HG03045 (cell line): ENCODE results near the gene HBB.
A peak's percentile ranks its signal among the peaks of the same experiment; 100 is the strongest.

Source experiments
- ATAC-seq: cut with Tn5 transposase; IDR thresholded peaks from one replicate; pipeline ENCODE4 v1.9.1; 2021; ENCODE audit warnings: mild to moderate bottlenecking, moderate library complexity; ENCODE audit not compliant: unreplicated experiment

The HBB gene

GRCh38 chr11:5247472-5248192 lies 20.8 kb upstream of the HBB start:
- no peak for ATAC-seq

- no peak for ATAC-seq
Measured at GRCh38 chr11:5246772-5247471, 20.1 kb upstream of the HBB start.

- no peak for ATAC-seq
Measured at GRCh38 chr11:5245155-5245554, 18.3 kb upstream of the HBB start.

GRCh38 chr11:5243816-5244180 lies 16.9 kb upstream of the HBB start:
- ATAC-seq = no peak

- ATAC-seq = no peak
Measured at GRCh38 chr11:5242933-5243815, 16.3 kb upstream of the HBB start.

- ATAC-seq = no peak
Measured at GRCh38 chr11:5242208-5242607, 15.3 kb upstream of the HBB start.

GRCh38 chr11:5241458-5241857 lies 14.6 kb upstream of the HBB start:
- no peak for ATAC-seq

GRCh38 chr11:5240458-5240857 lies 13.6 kb upstream of the HBB start:
- no peak for ATAC-seq

GRCh38 chr11:5240056-5240455 lies 13.2 kb upstream of the HBB start:
- ATAC-seq = no peak

- ATAC-seq = no peak
Measured at GRCh38 chr11:5239046-5239445, 12.2 kb upstream of the HBB start.

GRCh38 chr11:5238486-5238885 lies 11.6 kb upstream of the HBB start:
- no peak for ATAC-seq

GRCh38 chr11:5237420-5237819 lies 10.5 kb upstream of the HBB start:
- ATAC-seq = no peak

GRCh38 chr11:5235364-5236095 lies 8.7 kb upstream of the HBB start:
- no peak for ATAC-seq

GRCh38 chr11:5234381-5234834 lies 7.5 kb upstream of the HBB start, which contains the start of gene HBD:
Gene HBD (minus strand): TSS chr11:5234483. CDS start chr11:5234433, 50 bp downstream.
- no peak for ATAC-seq

- ATAC-seq = no peak
Measured at GRCh38 chr11:5233307-5233706, 6.4 kb upstream of the HBB start.

- no peak for ATAC-seq
Measured at GRCh38 chr11:5232821-5233220, 6.0 kb upstream of the HBB start.

- ATAC-seq = no peak
Measured at GRCh38 chr11:5232176-5232575, 5.3 kb upstream of the HBB start.

- ATAC-seq = no peak
Measured at GRCh38 chr11:5231111-5231510, 4.2 kb upstream of the HBB start.

GRCh38 chr11:5230266-5230665 lies 3.4 kb upstream of the HBB start:
- ATAC-seq = no peak

- ATAC-seq = no peak
Measured at GRCh38 chr11:5229796-5230195, 2.9 kb upstream of the HBB start.

- ATAC-seq = peak; percentile 47
Measured at GRCh38 chr11:5229356-5229755, 2.5 kb upstream of the HBB start.
